ENCODE measurements around the gene CBR1. TPM values are rescaled to one million over a fixed set of nuclear protein-coding genes. Genes with fewer than 3 reads are reported as not detected.

The CBR1 gene
- total and polyA plus RNA-seq, 4 experiments from 2014 or later = 23.0 to 82.2 (median 37.2) TPM

Other genes starting within 250 kb of the CBR1 start
- gene SETD4, start 9.5 kb upstream of the CBR1 start, total RNA-seq = 10 to 100 TPM; 30.3 to 31.0 TPM
- 10 to 100 TPM in 1 of 2 donors, 1 to 10 TPM in 1; 7.1 to 10.3 TPM for gene SETD4, start 9.5 kb upstream of the CBR1 start, polyA plus RNA-seq
- 1 to 10 TPM; 9.2 to 9.3 TPM for gene CBR3, start 65.1 kb downstream of the CBR1 start, total RNA-seq
- 10 to 100 TPM; 15.6 to 24.9 TPM for gene CBR3, start 65.1 kb downstream of the CBR1 start, polyA plus RNA-seq
- gene DOP1B, start 86.8 kb downstream of the CBR1 start, total RNA-seq = 10 to 100 TPM; 24.0 to 27.3 TPM
- gene DOP1B, start 86.8 kb downstream of the CBR1 start, polyA plus RNA-seq = 10 to 100 TPM in 1 of 2 donors, 1 to 10 TPM in 1; 3.2 to 13.7 TPM